Keratinocyte (primary cell): Measurements from ENCODE around the gene GEMIN5. TPM values are rescaled to one million over a fixed set of nuclear protein-coding genes. Genes with fewer than 3 reads are reported as not detected.

Experiments used
- DNase-seq: peaks from one replicate; pipeline ENCODE4 v3.0.0-alpha.2; 2011; ENCODE audit warnings: low read depth, missing footprints, low spot score
- FAIRE-seq: peaks from 2 replicates; lab custom pipeline; 2011; peaks lifted over from hg19 to GRCh38; lab: Jason Lieb, UNC
- H2AFZ ChIP-seq: 2 replicates; pipeline ENCODE4 v1.6.0; 2012; ENCODE audit warnings: low read length, control low read depth, inconsistent platforms; ENCODE audit not compliant: control insufficient read depth
- H3K27ac ChIP-seq: 2 replicates; pipeline ENCODE4 v1.5.1; 2011; ENCODE audit warnings: low read length; ENCODE audit not compliant: control insufficient read depth, insufficient read depth
- H3K27me3 ChIP-seq: 3 replicates; pipeline ENCODE4 v1.6.0; 2011; ENCODE audit warnings: low read length; ENCODE audit not compliant: control insufficient read depth, insufficient read depth; ENCODE audit errors: extremely low read depth
- H3K36me3 ChIP-seq, 2 experiments: 2 replicates in 1 of 2; 3 replicates in 1 of 2; pipeline ENCODE4 v1.5.1; 2011; ENCODE audit warnings: low read length in 2 of 2, mild to moderate bottlenecking in 1 of 2; ENCODE audit not compliant: control insufficient read depth in 2 of 2, insufficient read depth in 2 of 2; ENCODE audit errors: extremely low read depth in 1 of 2
- H3K4me1 ChIP-seq: 3 replicates; pipeline ENCODE4 v1.5.1; 2011; ENCODE audit warnings: low read length; ENCODE audit not compliant: control insufficient read depth, insufficient read depth; ENCODE audit errors: extremely low read depth
- H3K4me2 ChIP-seq: 3 replicates; pipeline ENCODE4 v1.6.0; 2011; ENCODE audit warnings: low read depth, low read length; ENCODE audit not compliant: control insufficient read depth, insufficient read depth; ENCODE audit errors: extremely low read depth
- H3K4me3 ChIP-seq, 3 experiments: fragments of 200-600 bp in 1 of 3; sonication (generic) in 1 of 3; 2 replicates in 2 of 3; 3 replicates in 1 of 3; pipeline ENCODE4 v1.5.1; 2011 to 2016; ENCODE audit warnings: low read length in 3 of 3, mild to moderate bottlenecking in 3 of 3, control low read depth in 2 of 3, inconsistent platforms in 1 of 3, low read depth in 1 of 3, mixed read lengths in 1 of 3, mixed run types in 1 of 3, moderate library complexity in 1 of 3; ENCODE audit not compliant: control insufficient read depth in 2 of 3, insufficient read depth in 2 of 3; ENCODE audit errors: extremely low read depth in 1 of 3
- H3K79me2 ChIP-seq: 2 replicates; pipeline ENCODE4 v1.6.0; 2012; ENCODE audit warnings: low read length; ENCODE audit not compliant: control insufficient read depth, insufficient read depth
- H3K9ac ChIP-seq: 3 replicates; pipeline ENCODE4 v1.6.0; 2011; ENCODE audit warnings: low read length; ENCODE audit not compliant: control insufficient read depth, insufficient read depth; ENCODE audit errors: extremely low read depth
- H3K9me1 ChIP-seq: 3 replicates; pipeline ENCODE4 v1.6.0; 2011; ENCODE audit warnings: low read length; ENCODE audit not compliant: control insufficient read depth, insufficient read depth; ENCODE audit errors: extremely low read depth
- H3K9me3 ChIP-seq: 2 replicates; pipeline ENCODE4 v1.5.1; 2012; ENCODE audit warnings: low read depth, low read length; ENCODE audit not compliant: control insufficient read depth
- H4K20me1 ChIP-seq: 3 replicates; pipeline ENCODE4 v1.6.0; 2011; ENCODE audit warnings: low read length; ENCODE audit not compliant: control insufficient read depth, insufficient read depth; ENCODE audit errors: extremely low read depth
- EZH2 ChIP-seq: IDR thresholded peaks from one replicate; pipeline ENCODE4 v1.6.1; 2012; ENCODE audit warnings: inconsistent platforms, mild to moderate bottlenecking, low read length, moderate library complexity
- dilution Hi-C: fragments of 300-500 bp; cut with MboI; formaldehyde crosslinking; loops from one replicate; pipeline ENCODE4 v1.7.0; 2020; ENCODE audit warnings: low sequenced_read_pairs; ENCODE audit not compliant: extremely low pct_ligation_motif_present
- polyA plus RNA-seq, 5 experiments: library from polyadenylated mRNA; depleted of rRNA in 3 of 5; stranded (reverse) in 3 of 5; stranded (forward) in 1 of 5; unstranded in 1 of 5; fragments of >200 nt; gene quantifications; 1 replicate in 1 of 5; 2 replicates in 3 of 5; 3 replicates in 1 of 5; pipeline versions ENCODE4 v1.2.1 to v1.2.3, GENCODE V29; 2011 to 2012; ENCODE audit warnings: missing spikeins in 2 of 5, low read depth in 1 of 5, low replicate concordance in 1 of 5
- TF ChIP-seq, protein P1 (sequence below), 3 experiments: IDR thresholded peaks in 1 of 3; conservative IDR thresholded peaks in 1 of 3; optimal IDR thresholded peaks in 1 of 3; 2 replicates in 2 of 3; 3 replicates in 1 of 3; pipeline versions ENCODE3 to v1.5.1; 2011; ENCODE audit warnings: low read length in 3 of 3, mild to moderate bottlenecking in 3 of 3, moderate library complexity in 2 of 3, control low read depth in 1 of 3, inconsistent platforms in 1 of 3; ENCODE audit not compliant: insufficient read depth in 2 of 3; ENCODE audit errors: extremely low read depth in 1 of 3

Gene GEMIN5
- polyA plus RNA-seq, 1 donor (not counting 4 experiments of a cell fraction or from before 2014, with no cell fraction given) = 12.5 TPM

DNA sequence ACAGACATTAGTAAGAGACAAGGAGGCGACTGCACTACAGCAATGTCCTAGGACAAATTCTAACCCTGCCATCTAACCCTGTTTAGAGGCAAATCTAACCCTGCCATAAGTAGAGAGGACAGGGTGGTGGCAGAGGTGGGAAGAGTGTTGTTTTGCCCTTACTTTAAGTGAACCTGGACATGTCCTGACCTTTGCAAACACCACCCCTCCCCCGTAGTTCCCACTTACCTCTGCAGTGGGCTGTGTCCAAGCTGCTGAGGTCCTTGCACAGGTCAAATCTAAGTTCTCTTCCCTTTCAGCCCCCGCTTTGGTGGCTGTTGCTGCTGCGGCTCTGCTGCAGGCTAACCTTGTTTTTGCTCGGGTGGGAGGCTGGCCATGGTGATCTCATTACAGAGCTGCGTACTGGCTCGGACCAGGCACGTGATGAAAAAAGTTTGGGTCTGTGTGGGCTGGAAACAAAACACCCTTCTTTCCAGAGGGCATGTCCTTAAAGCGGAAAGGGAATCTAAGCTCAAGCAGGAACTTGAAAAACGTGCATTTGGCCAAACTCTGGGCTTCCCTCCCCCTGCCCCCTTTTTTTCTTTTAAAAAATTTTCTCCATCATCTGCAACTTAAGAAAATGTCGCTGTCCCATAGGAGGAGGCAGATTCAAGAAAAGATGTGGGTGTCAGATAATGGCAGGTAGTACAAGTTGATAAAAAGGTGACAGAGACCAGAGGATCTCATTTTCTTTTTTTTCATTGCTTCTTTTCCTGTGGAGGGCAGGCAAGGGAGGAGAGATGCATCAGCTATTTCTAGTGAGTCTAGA, 87.6 kb downstream of the GEMIN5 start, which contains the start of gene FAXDC2:
TSS of gene FAXDC2 (minus strand) at position 349 of the 808 bp plus-strand sequence. CDS start 12,425 bp downstream, outside the sequence.
- Histone ChIP-seq H2AFZ (peak within 1 kb of the TSS; percentile 64), H3K4me3 (peak within 1 kb of the TSS in 1 of 3 experiments; percentile 2)

DNA sequence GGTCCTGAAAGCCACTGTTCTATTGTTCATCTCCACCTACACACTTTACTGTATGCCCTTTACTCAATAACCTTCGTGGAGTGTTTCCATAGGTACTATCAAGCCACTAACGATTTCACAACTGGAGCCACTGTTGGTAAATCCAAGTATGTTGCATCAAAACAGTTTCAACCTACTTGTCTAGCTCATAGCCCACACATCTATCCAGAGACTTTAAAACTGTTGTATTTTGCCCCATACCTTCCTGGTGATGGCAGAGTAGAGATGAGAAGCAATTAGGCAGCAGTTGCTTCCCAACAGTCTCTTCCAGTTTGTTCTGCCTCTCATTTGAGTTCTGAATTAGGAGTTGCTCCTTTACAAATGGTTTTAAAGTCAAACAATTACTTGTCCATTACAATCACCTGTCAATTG, 88.2 kb downstream of the GEMIN5 start:
- dilution Hi-C loops = no loop called here
- Histone ChIP-seq H3K27me3 (no peaks in the 10 kb centered on the region), H4K20me1 (no peaks in the 10 kb centered on the region), H3K4me1 (peaks cover 10% of the 10 kb centered on the region), H3K36me3 (no peaks in the 10 kb centered on the region), H3K9me3 (no peaks in the 10 kb centered on the region), H3K4me2 (no peak overlapping the region), H2AFZ (no peak overlapping the region), H3K27ac (no peak overlapping the region), H3K79me2 (no peaks in the 10 kb centered on the region), H3K9me1 (no peaks in the 10 kb centered on the region), H3K4me3 (no peak overlapping the region), H3K9ac (no peak overlapping the region)
- DNase-seq (no peak), FAIRE-seq (no peak)
- no peak for TF ChIP-seq EZH2
- TF ChIP-seq, protein P1, sequence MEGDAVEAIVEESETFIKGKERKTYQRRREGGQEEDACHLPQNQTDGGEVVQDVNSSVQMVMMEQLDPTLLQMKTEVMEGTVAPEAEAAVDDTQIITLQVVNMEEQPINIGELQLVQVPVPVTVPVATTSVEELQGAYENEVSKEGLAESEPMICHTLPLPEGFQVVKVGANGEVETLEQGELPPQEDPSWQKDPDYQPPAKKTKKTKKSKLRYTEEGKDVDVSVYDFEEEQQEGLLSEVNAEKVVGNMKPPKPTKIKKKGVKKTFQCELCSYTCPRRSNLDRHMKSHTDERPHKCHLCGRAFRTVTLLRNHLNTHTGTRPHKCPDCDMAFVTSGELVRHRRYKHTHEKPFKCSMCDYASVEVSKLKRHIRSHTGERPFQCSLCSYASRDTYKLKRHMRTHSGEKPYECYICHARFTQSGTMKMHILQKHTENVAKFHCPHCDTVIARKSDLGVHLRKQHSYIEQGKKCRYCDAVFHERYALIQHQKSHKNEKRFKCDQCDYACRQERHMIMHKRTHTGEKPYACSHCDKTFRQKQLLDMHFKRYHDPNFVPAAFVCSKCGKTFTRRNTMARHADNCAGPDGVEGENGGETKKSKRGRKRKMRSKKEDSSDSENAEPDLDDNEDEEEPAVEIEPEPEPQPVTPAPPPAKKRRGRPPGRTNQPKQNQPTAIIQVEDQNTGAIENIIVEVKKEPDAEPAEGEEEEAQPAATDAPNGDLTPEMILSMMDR (optimal IDR thresholded peaks at IDR 0.05 in 1 of 3, IDR thresholded peaks at IDR 0.05 in 1 of 3, conservative IDR thresholded peaks at IDR 0.05 in 1 of 3; ENCODE audit: extremely low read depth in 1 of 3, insufficient read depth in 2 of 3, low read length in 3 of 3) = no peak

More for the DNA sequence above, 87.6 kb downstream of the GEMIN5 start, which contains the start of gene FAXDC2:
- Histone ChIP-seq H3K36me3 (no peaks in the 10 kb centered on the region), H4K20me1 (no peaks in the 10 kb centered on the region), H3K27ac (no peak within 1 kb of the TSS), H3K27me3 (no peaks in the 10 kb centered on the region), H3K9me3 (no peaks in the 10 kb centered on the region), H3K4me1 (peaks cover 10% of the 10 kb centered on the region), H3K9me1 (no peaks in the 10 kb centered on the region), H3K4me2 (peak within 1 kb of the TSS; percentile 25), H3K9ac (no peak within 1 kb of the TSS), H3K79me2 (no peaks in the 10 kb centered on the region)
- TF ChIP-seq, protein P1 (optimal IDR thresholded peaks at IDR 0.05 in 1 of 3, IDR thresholded peaks at IDR 0.05 in 1 of 3, conservative IDR thresholded peaks at IDR 0.05 in 1 of 3; ENCODE audit: extremely low read depth in 1 of 3, insufficient read depth in 2 of 3, low read length in 3 of 3) = no peak
- FAIRE-seq = no peak
- DNase-seq = no peak
- dilution Hi-C loops = no loop called here
